Testis (tissue), 2 donors: ENCODE measurements around the gene PRRT3.

ENCODE experiments used
- POLR2A ChIP-seq: fragments of 450-650 bp; IDR thresholded peaks from one replicate; pipeline ENCODE4 v1.6.1; 2017; ENCODE audit warnings: antibody characterized with exemption, mild to moderate bottlenecking, moderate library complexity
- TF ChIP-seq, protein P1 (sequence below), 3 experiments: fragments of 450-650 bp in 2 of 3; fragments of 200-600 bp in 1 of 3; sonication (generic) in 1 of 3; IDR thresholded peaks; one replicate each; pipeline ENCODE4 v1.5.1; 2016 to 2019; ENCODE audit warnings: antibody characterized with exemption in 3 of 3, mild to moderate bottlenecking in 2 of 3, moderate library complexity in 1 of 3

DNA sequence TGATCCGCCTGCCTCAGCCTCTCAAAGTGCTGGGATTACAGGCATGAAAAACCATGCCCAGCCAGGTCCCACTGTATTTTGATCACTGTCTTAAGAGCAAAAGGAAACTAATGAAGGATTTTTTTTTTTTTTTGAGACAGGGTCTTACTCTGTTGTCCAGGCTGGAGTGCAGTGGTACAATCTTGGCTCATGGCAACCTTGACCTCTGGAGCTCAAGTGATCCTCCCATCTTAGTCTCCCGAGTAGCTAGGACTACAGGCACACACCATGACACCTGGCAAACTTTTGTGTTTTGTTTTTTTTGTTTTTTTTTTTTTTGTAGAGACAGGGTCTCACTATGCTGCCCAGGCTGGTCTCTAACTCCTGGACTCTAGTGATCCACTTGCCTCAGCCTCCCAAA lies 28.0 kb upstream of the PRRT3 start:
- no peak for TF ChIP-seq POLR2A
- TF ChIP-seq, protein P1, sequence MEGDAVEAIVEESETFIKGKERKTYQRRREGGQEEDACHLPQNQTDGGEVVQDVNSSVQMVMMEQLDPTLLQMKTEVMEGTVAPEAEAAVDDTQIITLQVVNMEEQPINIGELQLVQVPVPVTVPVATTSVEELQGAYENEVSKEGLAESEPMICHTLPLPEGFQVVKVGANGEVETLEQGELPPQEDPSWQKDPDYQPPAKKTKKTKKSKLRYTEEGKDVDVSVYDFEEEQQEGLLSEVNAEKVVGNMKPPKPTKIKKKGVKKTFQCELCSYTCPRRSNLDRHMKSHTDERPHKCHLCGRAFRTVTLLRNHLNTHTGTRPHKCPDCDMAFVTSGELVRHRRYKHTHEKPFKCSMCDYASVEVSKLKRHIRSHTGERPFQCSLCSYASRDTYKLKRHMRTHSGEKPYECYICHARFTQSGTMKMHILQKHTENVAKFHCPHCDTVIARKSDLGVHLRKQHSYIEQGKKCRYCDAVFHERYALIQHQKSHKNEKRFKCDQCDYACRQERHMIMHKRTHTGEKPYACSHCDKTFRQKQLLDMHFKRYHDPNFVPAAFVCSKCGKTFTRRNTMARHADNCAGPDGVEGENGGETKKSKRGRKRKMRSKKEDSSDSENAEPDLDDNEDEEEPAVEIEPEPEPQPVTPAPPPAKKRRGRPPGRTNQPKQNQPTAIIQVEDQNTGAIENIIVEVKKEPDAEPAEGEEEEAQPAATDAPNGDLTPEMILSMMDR (IDR thresholded peaks at IDR 0.05), result no peak
